DLD1 (cell line): ENCODE measurements around the gene DOCK4.

Source experiments
- in situ Hi-C: cut with HindIII; loops from 2 replicates; pipeline ENCODE4 v1.10.0; 2017; ENCODE audit warnings: low sequenced_read_pairs

Gene DOCK4

GRCh38 chr7:111832174-111832573, 374.0 kb downstream of the DOCK4 start:
- in situ Hi-C loops, result no loop called here

- in situ Hi-C loops, result no loop called here
These were observed 377.0 kb downstream of the DOCK4 start for GRCh38 chr7:111829221-111829620.

- in situ Hi-C loops, result no loop called here
These were observed 378.2 kb downstream of the DOCK4 start for GRCh38 chr7:111827863-111828504.

GRCh38 chr7:111825046-111825445, 381.2 kb downstream of the DOCK4 start:
- in situ Hi-C loops, result no loop called here

- in situ Hi-C loops, result no loop called here
These were observed 382.4 kb downstream of the DOCK4 start for GRCh38 chr7:111823826-111824225.

- in situ Hi-C loops, result no loop called here
These were observed 385.2 kb downstream of the DOCK4 start for GRCh38 chr7:111821046-111821445.

GRCh38 chr7:111820621-111821020, 385.6 kb downstream of the DOCK4 start:
- in situ Hi-C loops, result no loop called here

GRCh38 chr7:111820121-111820520, 386.1 kb downstream of the DOCK4 start:
- in situ Hi-C loops, result no loop called here

GRCh38 chr7:111815354-111815753, 390.8 kb downstream of the DOCK4 start:
- in situ Hi-C loops, result no loop called here

- in situ Hi-C loops, result no loop called here
These were observed 392.9 kb downstream of the DOCK4 start for GRCh38 chr7:111813306-111813705.

- in situ Hi-C loops, result no loop called here
These were observed 400.0 kb downstream of the DOCK4 start for GRCh38 chr7:111806232-111806631.

GRCh38 chr7:111803015-111803758, 403.0 kb downstream of the DOCK4 start:
- in situ Hi-C loops, result no loop called here

- in situ Hi-C loops, result no loop called here
These were observed 403.9 kb downstream of the DOCK4 start for GRCh38 chr7:111802194-111802772.

GRCh38 chr7:111801277-111801676, 404.9 kb downstream of the DOCK4 start:
- in situ Hi-C loops, result no loop called here

GRCh38 chr7:111796671-111797070, 409.5 kb downstream of the DOCK4 start:
- in situ Hi-C loops, result no loop called here

GRCh38 chr7:111789870-111790269, 416.3 kb downstream of the DOCK4 start:
- in situ Hi-C loops, result no loop called here

- in situ Hi-C loops, result no loop called here
These were observed 417.2 kb downstream of the DOCK4 start for GRCh38 chr7:111789048-111789320.

GRCh38 chr7:111788286-111789047, 417.7 kb downstream of the DOCK4 start:
- in situ Hi-C loops, result no loop called here

- in situ Hi-C loops, result no loop called here
These were observed 418.5 kb downstream of the DOCK4 start for GRCh38 chr7:111787741-111788140.

- in situ Hi-C loops, result no loop called here
These were observed 419.1 kb downstream of the DOCK4 start for GRCh38 chr7:111787099-111787498.

- in situ Hi-C loops, result no loop called here
These were observed 421.1 kb downstream of the DOCK4 start for GRCh38 chr7:111785076-111785475.

GRCh38 chr7:111784296-111784695, 421.9 kb downstream of the DOCK4 start:
- in situ Hi-C loops, result no loop called here
